Peyer's patch (tissue), 4 donors: ENCODE measurements around the gene EPHA8.

ENCODE experiments used
- POLR2A ChIP-seq, 2 donors: fragments of 450-650 bp; IDR thresholded peaks; one replicate each; pipeline ENCODE4 v1.5.1; 2017; ENCODE audit warnings: antibody characterized with exemption in 2 of 2, mild to moderate bottlenecking in 2 of 2, moderate library complexity in 2 of 2
- TF ChIP-seq, protein P1 (sequence below), 6 experiments: fragments of 450-650 bp in 4 of 6; fragments of 200-600 bp in 2 of 6; sonication (generic) in 1 of 6; IDR thresholded peaks; one replicate each; pipeline ENCODE4 v1.5.1; 2017 to 2019; ENCODE audit warnings: antibody characterized with exemption in 6 of 6, mild to moderate bottlenecking in 3 of 6, moderate library complexity in 1 of 6

GRCh38 chr1:22609291-22609690 is 46.0 kb downstream of the EPHA8 start:
- TF ChIP-seq, protein P1, sequence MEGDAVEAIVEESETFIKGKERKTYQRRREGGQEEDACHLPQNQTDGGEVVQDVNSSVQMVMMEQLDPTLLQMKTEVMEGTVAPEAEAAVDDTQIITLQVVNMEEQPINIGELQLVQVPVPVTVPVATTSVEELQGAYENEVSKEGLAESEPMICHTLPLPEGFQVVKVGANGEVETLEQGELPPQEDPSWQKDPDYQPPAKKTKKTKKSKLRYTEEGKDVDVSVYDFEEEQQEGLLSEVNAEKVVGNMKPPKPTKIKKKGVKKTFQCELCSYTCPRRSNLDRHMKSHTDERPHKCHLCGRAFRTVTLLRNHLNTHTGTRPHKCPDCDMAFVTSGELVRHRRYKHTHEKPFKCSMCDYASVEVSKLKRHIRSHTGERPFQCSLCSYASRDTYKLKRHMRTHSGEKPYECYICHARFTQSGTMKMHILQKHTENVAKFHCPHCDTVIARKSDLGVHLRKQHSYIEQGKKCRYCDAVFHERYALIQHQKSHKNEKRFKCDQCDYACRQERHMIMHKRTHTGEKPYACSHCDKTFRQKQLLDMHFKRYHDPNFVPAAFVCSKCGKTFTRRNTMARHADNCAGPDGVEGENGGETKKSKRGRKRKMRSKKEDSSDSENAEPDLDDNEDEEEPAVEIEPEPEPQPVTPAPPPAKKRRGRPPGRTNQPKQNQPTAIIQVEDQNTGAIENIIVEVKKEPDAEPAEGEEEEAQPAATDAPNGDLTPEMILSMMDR (IDR thresholded peaks at IDR 0.05): no peak
- TF ChIP-seq POLR2A (IDR thresholded peaks at IDR 0.05): no peak
